ENCODE data around the gene LRRC70.

Gene LRRC70

DNA sequence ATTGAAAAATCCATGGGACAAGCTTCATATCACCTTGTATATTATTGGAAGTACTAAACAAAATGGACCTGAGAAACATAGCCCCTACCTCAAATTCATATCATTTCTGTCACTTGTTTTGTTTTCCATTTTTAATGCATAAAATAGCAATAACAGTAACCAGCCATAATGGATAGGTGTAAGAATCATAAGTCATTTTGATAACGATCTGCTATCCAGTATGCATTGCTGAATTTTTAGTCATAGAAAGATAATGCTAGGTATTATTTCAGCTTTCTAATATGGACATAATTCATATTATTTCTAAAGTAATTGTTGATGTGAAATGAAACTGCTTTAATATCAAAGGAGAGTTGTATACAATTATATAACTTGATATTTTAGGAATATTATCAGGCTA is 1.1 kb upstream of the LRRC70 start:
- no peak for ATAC-seq (ENCODE audit: low read depth)
- H3K27me3 ChIP-seq (ENCODE audit: insufficient read depth, poor library complexity, severe bottlenecking) = no peaks in the 10 kb centered on the region
- H3K27ac ChIP-seq (ENCODE audit: poor library complexity, severe bottlenecking) = no peak overlapping the region
- no peak for DNase-seq (ENCODE audit: low spot score)
- no peak for TF ChIP-seq CTCF (IDR thresholded peaks at IDR 0.05; ENCODE audit: poor library complexity, severe bottlenecking)
- peaks cover 13% of the 10 kb centered on the region; the same call in 1 of the 2 replicates for H3K36me3 ChIP-seq (ENCODE audit: low read depth)
- H3K9me3 ChIP-seq (ENCODE audit: severe bottlenecking) = no peaks in the 10 kb centered on the region
- no peak overlapping the region for H3K4me3 ChIP-seq (ENCODE audit: severe bottlenecking)
- no peaks in the 10 kb centered on the region for H3K4me1 ChIP-seq (ENCODE audit: insufficient read depth, poor library complexity, severe bottlenecking)

GRCh38 chr5:62579761-62580160 is 1.1 kb downstream of the LRRC70 start:
- no peak overlapping the region for H3K27ac ChIP-seq (ENCODE audit: poor library complexity, severe bottlenecking)
- no peak for TF ChIP-seq CTCF (IDR thresholded peaks at IDR 0.05; ENCODE audit: poor library complexity, severe bottlenecking)
- H3K4me3 ChIP-seq (ENCODE audit: severe bottlenecking) = no peak overlapping the region
- no peaks in the 10 kb centered on the region for H3K9me3 ChIP-seq (ENCODE audit: severe bottlenecking)
- no peak for DNase-seq (ENCODE audit: low spot score)
- no peak for ATAC-seq (ENCODE audit: low read depth)
- no peaks in the 10 kb centered on the region for H3K27me3 ChIP-seq (ENCODE audit: insufficient read depth, poor library complexity, severe bottlenecking)
- H3K36me3 ChIP-seq (ENCODE audit: low read depth) = peaks cover 13% of the 10 kb centered on the region; the same call in 1 of the 2 replicates
- no peaks in the 10 kb centered on the region for H3K4me1 ChIP-seq (ENCODE audit: insufficient read depth, poor library complexity, severe bottlenecking)

- ATAC-seq (ENCODE audit: low read depth) = peak; percentile 46; the same call in 1 of the 3 replicates
- H3K36me3 ChIP-seq (ENCODE audit: low read depth) = peaks cover 13% of the 10 kb centered on the region; the same call in 1 of the 2 replicates
- H3K27me3 ChIP-seq (ENCODE audit: insufficient read depth, poor library complexity, severe bottlenecking) = no peaks in the 10 kb centered on the region
- no peak for DNase-seq (ENCODE audit: low spot score)
- no peaks in the 10 kb centered on the region for H3K4me1 ChIP-seq (ENCODE audit: insufficient read depth, poor library complexity, severe bottlenecking)
- TF ChIP-seq CTCF (IDR thresholded peaks at IDR 0.05; ENCODE audit: poor library complexity, severe bottlenecking) = no peak
- H3K27ac ChIP-seq (ENCODE audit: poor library complexity, severe bottlenecking) = no peak overlapping the region
- no peaks in the 10 kb centered on the region for H3K9me3 ChIP-seq (ENCODE audit: severe bottlenecking)
- H3K4me3 ChIP-seq (ENCODE audit: severe bottlenecking) = no peak overlapping the region
Observed at GRCh38 chr5:62581836-62582597, 3.4 kb downstream of the LRRC70 start.

GRCh38 chr5:62584391-62584790 is 5.8 kb downstream of the LRRC70 start:
- DNase-seq (ENCODE audit: low spot score) = no peak
- TF ChIP-seq CTCF (IDR thresholded peaks at IDR 0.05; ENCODE audit: poor library complexity, severe bottlenecking) = no peak
- Histone ChIP-seq H3K4me3 (ENCODE audit: severe bottlenecking) (no peak overlapping the region), H3K27ac (ENCODE audit: poor library complexity, severe bottlenecking) (no peak overlapping the region), H3K9me3 (ENCODE audit: severe bottlenecking) (no peaks in the 10 kb centered on the region), H3K27me3 (ENCODE audit: insufficient read depth, poor library complexity, severe bottlenecking) (no peaks in the 10 kb centered on the region), H3K36me3 (ENCODE audit: low read depth) (peaks cover 4% of the 10 kb centered on the region; the same call in 1 of the 2 replicates), H3K4me1 (ENCODE audit: insufficient read depth, poor library complexity, severe bottlenecking) (no peaks in the 10 kb centered on the region)
- ATAC-seq (ENCODE audit: low read depth) = no peak

DNA sequence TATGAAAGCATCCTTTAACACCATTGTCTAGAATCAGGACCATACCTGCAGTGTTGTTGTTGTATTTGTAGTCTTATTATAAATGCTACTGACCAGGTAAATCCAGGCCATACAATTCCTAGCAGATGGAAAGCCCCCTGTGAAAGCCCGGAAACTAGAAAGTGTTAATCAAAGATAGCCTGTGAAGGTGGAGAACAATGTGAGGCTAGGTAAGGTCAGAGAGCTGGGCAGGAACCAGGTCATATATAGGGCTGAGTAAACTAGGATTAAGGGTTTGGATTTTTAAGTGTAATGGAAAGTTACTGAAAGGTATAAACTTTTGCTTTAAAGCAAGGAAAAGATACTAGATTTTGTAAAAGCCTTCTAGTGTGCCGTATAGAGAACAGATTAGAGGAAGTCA is 6.7 kb downstream of the LRRC70 start:
- H3K36me3 ChIP-seq (ENCODE audit: low read depth) = no peaks in the 10 kb centered on the region
- ATAC-seq (ENCODE audit: low read depth) (0 out of 3 replicates have a peak, but pooled peaks have one; percentile 14), DNase-seq (ENCODE audit: low spot score) (no peak)
- H3K4me3 ChIP-seq (ENCODE audit: severe bottlenecking) = no peak overlapping the region
- no peaks in the 10 kb centered on the region for H3K4me1 ChIP-seq (ENCODE audit: insufficient read depth, poor library complexity, severe bottlenecking)
- H3K27ac ChIP-seq (ENCODE audit: poor library complexity, severe bottlenecking) = no peak overlapping the region
- no peaks in the 10 kb centered on the region for H3K9me3 ChIP-seq (ENCODE audit: severe bottlenecking)
- no peak for TF ChIP-seq CTCF (IDR thresholded peaks at IDR 0.05; ENCODE audit: poor library complexity, severe bottlenecking)
- no peaks in the 10 kb centered on the region for H3K27me3 ChIP-seq (ENCODE audit: insufficient read depth, poor library complexity, severe bottlenecking)

Data from RWPE2 (cell line).